ENCODE results near the gene HDAC4. TPM values are rescaled to one million over a fixed set of nuclear protein-coding genes. Genes with fewer than 3 reads are reported as not detected.

HDAC4 gene
- polyA plus RNA-seq, 5 donors, result 7.9 to 11.8 (median 10.9) TPM

DNA sequence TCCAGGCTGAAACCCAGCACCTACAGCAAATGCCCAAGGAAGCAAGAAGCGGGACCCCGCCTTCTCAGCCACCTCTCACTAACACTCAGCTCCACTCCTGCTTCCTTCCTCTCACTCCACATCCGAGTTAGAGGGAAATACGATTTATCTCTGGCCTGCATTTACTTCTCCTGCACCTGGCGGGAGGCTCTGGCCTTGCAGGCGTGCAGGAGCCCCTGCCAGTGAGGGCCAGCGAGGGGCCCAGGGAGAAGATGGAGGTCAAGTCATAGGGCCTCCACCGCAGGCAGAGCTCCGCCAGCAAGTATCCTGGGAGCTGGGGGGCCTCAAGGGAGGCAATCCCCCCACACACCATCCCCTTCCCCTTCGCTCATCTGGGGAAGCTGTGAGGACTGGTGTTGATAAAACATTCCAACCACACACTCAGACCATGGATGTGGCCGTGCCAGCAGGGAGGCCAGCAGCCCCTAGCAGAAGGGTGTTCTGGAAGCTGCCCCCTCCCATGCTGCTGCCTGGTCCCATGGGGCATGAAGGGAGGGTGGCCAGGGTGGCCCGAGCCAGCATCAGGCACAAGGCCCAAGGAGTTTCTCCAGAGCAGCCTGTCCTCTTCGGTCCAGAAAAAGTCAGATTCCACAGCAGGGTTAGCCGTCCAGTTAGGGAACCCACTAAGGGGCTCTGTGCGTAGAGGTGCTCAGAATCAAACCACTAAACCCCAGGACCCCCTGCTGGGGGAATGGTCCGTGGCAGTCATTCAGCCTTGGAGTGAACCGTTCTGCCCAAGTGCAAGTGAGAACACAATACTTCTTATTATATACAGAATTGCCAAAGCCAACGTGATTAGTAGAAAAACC lies 91.2 kb downstream of the HDAC4 start:
- DNase-seq, result no peak

DNA sequence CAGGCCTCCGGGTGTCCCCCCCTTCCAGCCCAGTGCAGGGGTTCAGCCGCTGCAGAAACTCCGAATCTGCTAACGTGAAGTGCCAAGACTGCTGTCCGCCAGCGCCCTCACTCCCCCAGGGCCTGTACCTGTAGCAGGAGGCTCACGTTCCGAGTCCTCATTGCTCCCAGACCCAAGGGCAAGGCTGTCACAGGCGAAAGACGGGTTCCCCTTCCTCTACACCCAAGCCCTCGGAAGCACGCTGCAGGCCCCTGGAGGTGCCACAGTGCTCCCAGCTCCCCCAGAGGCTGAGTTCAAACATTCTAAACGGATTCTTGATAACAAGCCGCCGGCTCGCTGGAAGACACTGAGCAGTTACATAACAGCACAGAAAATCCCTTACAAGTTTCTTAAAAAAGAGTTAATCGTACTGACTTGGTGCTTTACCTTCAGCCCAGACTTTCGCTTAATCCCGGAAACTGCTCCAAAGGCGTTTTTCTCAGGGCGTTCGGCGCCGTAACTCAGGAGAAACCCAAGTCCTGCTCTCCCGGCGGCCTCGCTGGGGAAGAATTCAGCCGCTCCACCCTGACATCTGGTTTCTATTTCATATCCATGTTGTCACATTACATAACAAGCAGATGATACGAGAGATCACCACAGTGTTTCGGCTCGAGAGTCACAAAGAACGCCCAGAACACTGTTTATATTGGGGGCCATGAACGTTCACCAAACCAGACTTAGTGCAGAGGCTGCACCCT lies 92.0 kb downstream of the HDAC4 start:
- DNase-seq, result peak; percentile 58 to 61

DNA sequence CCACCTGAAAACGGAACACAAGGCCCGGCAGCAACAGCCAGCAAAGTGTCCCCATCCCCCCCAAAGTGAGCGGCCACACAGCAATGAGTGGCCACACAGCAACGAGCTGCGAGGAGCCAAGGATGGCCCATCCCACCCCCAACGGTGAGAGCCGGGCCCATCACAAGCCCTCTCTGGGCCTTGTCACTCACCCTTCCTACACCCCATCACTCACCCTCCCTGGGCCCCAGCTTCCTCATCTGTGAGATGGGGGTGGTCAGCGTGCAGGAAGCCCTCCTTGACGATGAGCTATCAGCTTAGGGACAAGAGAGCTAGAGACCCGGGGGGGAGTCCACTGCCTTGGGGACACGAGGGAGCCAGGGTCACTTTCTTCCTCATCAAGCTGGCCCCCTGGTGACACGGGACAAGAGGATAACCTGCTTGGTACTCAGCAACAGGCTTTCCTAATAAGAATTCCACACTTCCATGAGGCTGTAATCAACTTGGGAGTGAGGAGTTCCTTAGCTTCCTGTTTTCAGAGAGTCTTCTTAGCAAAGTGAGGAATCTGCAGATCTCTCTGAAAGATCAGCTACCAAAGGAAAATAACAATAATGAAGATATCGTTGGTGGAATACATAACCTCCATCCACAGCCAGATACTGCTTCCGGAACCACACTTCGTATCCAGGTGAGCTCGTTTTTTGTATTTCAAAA lies 92.8 kb downstream of the HDAC4 start:
- no peak for DNase-seq

DNA sequence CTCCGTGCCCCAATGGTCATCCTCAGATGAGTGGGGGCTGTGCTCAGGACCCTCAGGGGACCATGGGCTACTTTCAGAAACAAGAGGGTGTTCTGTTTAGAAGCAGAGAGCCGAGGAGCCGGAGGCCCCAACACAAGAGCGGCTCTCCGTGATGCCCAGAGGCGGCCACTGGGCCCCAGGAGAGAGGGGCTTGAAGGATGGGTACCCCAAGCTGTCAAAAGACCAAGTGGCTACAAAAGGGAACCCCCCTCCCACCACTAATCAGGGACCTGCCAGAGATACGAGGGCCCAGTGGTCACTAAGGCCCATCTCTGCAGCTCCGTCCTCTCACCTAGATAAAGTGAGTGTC lies 93.6 kb downstream of the HDAC4 start:
- no peak for DNase-seq

DNA sequence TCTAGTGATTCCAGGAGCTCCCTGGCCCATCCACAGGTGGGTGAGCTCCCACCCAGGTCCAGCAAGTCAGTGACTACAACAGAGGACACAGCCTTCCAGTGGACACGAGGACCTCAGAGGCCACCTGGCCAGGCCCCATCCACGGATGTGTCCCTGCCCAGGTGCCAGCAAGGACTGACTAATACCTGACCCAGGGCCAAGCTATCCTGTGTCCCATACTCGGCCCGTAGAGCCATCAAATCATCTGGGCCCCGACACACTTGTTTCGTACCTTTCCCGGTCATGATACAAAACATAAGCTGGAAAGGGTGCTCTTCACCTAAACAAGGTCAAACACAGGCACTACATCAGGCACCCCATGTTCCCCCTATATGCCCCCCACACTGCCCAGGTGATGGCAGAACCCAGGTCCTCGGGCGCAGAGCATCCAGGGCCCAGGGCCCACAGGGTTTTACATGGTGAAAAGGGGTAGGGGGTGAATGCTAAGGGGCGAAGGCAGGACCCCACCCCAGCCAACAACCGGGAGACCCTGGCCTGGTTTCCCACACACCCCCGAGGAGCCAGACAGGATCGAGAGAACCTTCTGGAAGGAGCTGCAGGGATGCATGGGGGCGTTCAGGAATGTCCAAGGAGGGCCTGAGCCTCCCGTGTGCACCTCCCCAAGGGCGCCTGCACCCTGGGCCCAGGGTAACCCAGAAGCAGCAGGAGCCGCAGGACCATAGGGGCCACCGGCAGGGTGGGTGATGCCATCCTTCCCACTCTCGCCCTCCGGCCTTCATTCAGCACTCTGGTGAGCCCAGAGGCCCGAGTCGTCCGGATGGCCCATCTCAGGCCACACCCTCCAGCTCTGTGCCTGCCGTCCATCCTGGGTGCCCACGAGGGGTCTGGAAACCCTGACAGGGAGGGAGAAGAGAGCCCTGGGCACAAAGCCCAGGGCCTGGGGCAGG lies 94.3 kb downstream of the HDAC4 start:
- DNase-seq, result no peak

DNA sequence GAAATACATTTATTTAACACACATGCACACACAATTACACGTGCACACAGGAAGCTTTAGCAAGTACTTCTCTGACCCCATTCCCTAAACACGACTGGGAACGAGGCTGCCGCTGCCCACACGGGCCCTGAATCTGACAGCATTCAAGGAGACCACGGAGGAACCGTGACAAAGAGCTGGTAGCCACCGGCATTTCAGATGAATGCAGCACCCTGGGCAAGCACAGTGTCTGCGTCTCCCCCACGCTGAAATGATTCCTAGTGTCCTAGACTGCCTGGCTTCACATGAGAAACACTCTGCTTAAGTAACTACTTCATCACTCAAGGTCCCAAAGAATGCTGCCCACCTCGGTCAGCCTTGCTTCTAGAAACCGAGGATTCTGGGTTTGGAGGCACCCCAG lies 95.0 kb downstream of the HDAC4 start:
- no peak for DNase-seq

DNA sequence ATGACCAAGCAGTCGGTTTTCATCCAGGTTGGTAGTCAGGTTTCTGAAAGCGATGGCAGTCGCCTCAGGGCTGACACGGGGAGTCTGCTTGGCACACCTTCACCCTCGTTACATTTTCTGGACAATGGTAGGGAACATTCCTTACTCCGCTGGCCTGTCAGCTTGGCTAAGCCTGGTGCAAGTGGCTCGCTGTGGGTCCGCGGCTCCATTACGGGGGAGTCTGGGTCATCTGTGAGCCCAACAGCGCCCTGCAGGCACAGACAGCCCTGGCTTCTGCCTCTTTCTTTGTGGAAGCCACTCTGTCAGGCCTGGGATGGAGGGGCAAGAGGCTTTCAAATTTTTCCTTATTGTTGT lies 95.6 kb downstream of the HDAC4 start:
- DNase-seq, result no peak

DNA sequence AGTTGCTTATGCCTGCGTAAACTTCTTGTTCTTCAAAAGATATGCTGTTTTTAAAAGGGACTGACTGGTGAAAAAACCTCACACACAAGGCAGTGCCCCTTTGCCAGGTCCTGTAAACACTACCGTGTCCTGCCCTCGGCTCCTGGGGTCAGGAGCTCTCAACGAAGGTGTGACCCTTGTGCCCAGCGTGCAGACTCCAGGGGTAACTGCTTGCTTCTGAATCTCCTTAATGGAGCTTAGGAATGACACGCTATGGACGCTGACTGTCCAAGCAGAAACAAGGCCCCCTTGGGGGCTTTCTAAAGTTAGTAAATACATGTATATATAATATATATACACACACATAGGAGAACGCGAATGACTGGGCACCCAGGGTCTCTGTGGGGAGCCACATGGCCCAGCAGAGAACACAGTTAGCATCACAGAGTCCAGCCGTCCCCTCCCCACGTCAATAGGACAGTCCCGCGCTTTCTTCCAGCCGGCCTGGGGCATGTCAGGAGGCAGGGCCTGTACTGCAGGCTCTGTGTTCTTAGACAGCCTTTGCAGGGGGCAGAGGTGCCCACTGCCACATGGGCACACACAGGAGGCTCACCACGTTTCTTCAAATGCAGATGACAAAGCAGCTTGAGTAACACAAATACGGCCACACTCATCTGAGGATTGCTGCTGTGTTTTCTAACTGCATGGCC lies 96.1 kb downstream of the HDAC4 start:
- DNase-seq, result no peak

DNA sequence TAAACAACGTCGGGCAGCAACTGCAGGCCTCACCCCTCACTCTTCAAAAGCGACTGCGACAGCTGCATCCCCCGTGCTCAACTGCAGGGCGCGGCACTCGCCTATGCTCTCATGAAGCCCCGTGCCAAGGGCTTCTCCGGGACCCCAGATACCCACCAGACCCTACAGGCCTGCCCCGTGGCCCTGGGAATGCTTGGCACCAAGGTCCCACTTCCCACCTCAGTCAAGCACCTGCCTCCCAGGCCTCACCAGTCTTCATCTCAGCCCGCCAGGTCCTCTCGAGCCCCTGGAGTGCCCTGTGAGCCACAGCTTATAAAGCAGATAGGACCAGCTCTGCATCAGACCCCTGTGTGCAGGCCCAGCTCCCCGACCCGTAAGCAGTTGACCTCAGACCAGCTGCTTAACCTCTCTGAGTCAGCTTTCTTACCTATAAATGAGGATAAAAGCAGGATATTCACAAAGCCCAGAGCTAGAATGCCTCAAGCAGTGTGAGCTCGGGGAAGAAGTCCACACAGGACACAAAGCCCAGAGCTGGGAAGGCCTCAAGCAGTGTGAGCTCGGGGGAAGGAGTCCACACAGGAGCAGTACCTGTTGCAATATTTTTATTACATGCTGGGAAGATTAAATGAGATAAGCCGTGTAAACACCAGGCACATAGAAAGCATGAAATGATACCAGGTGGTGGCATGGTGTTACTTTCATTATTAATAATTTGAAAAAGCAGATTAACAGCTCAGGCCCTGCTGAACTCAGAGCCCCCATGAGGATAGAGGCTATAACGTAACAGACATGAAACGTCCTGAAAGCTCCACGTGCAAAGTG lies 96.9 kb downstream of the HDAC4 start:
- no peak for DNase-seq

DNA sequence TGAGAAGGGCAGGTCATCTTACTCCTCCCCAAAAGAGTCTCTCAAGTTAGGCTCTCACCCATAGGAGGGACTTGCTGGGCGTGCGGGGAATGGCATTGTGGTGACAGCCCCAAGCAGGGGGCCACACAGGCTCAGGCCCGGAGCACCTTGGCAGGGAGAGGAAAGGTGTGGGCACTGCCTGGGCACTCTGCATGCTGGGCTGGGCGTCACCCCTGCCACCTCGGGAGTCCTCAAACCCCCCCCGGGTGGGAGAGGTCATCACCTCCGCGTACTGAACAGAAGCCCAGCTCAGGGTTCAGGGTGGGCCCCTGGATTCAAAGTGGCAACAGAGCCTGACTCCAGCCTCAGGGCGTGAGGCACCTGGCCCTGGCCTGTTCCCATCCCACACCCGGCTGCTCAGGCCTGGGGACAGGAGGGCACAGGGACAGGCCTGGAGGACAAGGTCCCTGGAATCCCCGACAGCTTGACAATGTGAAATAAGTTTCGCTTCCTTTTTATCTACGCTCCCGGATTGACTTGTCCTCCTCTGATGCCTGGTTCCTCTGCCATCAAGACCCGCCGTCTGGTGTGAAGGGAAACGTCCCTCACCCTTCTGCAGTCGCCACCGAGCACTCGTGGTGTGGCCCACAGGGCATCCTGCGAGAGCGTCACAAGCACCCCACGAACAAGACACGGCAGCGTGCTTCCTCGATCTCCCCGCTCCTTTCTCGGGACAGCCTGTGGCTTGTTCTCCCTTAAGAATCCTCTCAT lies 97.8 kb downstream of the HDAC4 start:
- DNase-seq, result no peak

DNA sequence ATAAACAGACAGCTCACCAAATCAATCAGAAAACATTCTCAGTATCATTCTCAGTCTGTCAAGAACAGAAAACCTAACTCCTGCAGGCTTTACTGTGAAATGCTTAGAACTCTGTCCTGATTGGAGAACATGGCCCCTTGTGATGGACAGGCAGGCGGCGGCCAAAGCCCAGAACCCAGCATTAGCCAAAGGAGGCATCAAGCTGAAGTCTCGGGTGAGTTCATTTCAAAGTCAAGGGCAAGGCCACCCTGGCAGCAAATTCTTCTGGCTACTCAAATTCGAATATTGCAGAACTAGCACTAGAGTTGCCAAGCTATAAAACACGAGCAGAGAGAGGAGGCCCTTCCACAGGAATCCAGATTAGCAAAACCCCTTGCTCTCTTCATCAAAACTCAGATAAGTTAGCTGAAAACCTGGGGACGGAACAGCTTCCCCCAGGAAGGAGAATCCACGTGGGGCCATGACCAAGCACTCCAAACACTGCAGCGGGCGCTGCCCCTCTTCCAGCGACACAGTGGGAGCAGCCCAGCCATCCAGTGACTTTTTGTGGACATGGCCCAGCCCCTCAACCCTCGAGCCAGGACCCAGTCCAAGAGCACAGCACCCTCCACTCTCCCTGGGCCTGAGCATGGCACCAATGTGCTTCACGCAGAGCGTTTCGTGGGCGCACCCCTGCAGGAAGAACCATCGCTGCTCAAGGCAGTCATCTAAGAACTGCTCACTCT lies 98.6 kb downstream of the HDAC4 start:
- no peak for DNase-seq

DNA sequence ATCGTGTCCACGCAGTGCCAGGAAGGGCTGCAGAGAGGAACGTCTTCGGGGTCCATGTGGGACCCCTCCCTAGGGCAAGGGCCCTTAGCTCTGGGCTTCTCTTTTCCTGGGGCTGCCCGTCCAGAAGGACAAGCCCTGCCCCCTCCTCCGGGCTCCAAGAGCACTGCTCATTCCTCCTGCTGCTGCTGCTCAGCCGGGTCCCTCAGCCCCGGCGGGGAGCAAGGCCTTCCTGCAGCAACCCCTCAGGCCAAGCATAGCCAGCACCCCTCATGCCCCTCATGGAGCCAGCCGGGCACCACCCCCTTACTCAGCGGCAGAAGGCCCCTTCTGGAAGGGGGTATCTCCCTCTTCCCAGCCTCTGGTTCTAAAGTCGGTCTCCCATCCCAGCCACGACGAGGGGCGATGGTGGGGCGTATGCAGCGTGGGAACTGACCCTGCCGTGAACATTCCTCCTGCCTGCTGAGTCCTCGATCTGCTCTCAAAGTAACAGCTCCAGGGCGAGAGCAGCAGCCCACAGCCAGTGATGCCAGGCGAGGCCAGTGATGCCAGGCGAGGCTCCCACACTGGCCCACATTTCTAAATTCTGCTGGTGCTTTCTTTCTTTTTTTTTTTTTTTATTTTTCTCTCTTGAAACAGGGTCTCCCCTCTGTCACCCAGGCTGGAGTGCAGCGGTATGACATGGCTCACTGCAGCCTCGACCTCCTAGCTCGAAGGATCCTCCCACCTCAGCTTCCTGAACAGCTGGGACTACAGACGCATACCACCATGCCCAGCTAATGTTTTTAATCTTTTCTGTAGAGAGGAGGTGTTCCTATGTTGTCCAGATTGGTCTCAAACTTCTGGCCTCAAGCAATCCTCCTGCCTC lies 99.7 kb downstream of the HDAC4 start:
- no peak for DNase-seq

DNA sequence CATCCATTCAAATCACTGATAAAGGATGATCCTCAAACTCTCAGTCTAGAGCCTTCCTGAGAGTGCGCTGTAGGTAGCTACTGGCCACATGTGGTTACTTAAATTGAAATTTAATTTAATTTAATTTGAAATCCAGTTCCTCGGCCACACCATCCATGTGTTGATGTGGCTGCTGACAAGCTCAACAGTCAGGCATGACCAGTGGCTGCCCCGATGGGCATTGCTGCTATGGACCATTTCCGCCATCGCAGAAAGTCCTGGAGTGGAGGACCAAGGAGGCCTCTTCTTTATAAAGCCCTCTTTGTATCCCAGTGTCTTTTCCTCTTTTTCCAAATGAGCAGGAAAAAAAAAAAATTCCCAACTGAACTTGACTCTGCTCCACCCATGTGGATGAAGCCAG lies 100.6 kb downstream of the HDAC4 start:
- DNase-seq, result no peak

DNA sequence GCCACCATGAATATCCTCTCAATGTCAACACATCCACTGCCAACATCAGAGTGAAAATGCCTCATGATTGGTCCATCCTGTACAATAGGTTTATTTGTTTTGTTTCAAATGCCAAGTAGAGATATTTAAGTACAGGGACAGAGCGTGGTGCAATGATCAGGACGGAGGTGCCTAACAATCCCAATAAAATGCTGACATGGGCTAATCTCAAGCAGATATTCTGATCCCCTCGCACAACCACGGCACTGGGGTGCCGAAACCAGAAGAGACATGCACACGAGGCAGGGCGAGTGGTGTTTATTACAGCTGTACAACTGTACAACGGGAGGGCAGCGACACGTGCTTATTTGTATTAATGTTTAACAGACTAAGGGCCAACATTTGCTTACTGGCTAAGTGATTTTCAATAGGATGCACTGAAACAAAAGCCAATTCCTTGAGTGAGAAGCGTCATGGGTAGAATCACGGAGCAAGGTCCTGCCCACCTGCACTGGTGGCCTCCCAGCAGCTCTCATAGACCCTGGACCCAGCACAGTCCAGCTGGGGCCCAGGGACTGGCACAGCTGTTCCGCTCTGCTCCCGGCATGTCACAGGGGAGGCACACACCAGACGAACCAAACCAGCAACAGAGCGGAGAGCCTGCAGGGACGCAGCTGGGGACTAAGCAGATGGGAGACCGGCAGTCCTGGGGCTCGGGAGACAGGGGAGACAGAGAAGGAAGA lies 101.4 kb downstream of the HDAC4 start:
- no peak for DNase-seq

DNA sequence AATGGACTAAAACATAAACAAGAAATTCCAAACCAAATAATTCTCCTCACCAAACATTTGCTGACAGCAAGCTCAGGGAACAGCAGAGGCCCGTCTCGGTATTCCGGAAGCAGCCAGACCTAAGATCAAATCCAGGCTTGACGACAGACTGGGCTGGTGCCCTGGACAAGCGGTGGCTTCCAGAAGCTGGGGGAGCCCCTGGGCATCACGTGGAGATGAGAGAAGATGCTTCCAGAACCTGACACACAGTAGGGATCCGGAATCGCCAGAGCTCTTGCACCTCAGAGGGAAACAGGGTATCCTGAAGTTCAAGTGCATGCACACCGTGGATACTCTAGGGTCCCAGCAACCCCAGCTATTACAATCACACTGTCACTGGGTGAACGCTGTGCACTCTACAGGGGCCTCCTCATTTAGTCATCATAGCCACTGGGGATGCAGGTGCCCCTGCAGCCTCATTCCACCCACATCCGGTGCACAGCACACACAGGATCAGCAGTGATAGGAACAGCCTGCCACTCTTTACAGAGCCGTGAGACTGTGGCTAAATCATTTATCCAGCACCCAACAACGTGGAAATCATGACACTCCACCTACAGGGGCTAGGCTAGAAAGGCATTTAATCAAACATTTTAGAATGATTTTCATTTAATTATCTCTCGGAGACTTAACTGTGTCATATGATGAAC lies 102.6 kb downstream of the HDAC4 start:
- no peak for DNase-seq

Data from right lung (tissue), 5 donors.